ENCODE measurements around the gene KCNH8. TPM values are rescaled to one million over a fixed set of nuclear protein-coding genes. Genes with fewer than 3 reads are reported as not detected.
"Not testable (repeated sequence)": the region's sequence is repeated elsewhere in the genome, so short reads cannot be mapped to it uniquely, and the experiment has no call there.

Gene KCNH8
- 2.7 TPM for polyA plus RNA-seq (2013, experiment 1 of 4)
- 3.8 TPM for polyA plus RNA-seq (2013, experiment 2 of 4)
- 3.4 TPM for polyA plus RNA-seq (2013, experiment 3 of 4)
- 4.1 TPM for polyA plus RNA-seq (2013, experiment 4 of 4)

DNA sequence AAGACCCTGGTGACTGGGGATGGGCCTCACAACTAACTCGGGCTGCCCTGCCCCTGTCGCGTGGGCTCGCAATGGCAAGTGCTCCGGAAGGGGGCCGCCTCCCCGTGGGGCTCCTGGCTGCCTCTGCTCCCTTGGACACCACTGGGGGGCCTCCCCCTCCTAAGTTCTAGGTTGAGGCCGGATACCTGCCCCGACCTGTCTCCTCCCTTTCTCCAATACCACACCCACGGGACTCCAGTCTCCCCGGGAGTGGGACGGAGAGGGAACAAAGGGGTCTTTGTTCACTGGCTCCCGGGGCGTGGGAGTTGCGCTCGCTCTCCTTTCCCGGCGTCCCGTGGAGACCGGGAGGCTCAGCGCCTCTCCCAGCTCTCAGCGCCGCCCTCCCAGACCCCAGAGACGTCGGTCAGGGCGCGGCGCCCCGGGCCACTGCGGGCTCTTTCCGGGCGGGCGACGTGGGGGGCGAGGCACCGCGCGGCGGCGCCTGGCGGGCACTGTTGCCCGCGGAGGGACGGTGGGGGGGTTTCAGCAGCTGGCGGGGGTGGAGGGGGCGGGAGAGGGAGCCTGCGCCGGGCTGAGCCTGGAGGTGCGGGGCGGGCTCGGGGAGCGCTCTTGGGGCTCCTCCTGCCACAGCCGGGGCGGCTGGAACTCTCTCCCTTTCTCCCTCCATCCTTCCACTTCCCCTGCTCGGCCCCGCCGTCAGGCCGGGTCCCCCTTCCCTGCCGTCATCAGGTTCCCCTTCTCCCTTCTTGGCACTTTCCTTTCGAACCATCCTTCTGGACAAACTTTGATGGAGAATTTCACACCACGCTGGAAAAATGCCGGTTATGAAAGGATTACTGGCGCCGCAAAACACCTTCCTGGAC, at the start of gene KCNH8:
TSS of gene KCNH8 (plus strand) at position 606 of the 863 bp plus-strand sequence. CDS start at position 816, 210 bp downstream.
- Histone ChIP-seq H3K9me3 (ENCODE audit: control insufficient read depth, low read length) (no peaks in the 10 kb centered on the region), H3K27me3 (ENCODE audit: control insufficient read depth, insufficient read depth, low read length, poor library complexity, severe bottlenecking) (peaks cover 17% of the 10 kb centered on the region), H3K36me3 (ENCODE audit: control insufficient read depth, insufficient read depth, low read length) (no peaks in the 10 kb centered on the region), H3K4me1 (ENCODE audit: control insufficient read depth, insufficient read depth, low read length) (peaks cover 9% of the 10 kb centered on the region), H3K27ac (ENCODE audit: insufficient read depth, low read depth, low read length, poor library complexity, severe bottlenecking) (peak within 1 kb of the TSS; percentile 73), H3K4me3 (ENCODE audit: insufficient read depth, low read depth, low read length) (peak within 1 kb of the TSS; percentile 83)
- WGBS, 2 experiments, result 0% methylated on average over 64 of the region's 64 CpGs

DNA sequence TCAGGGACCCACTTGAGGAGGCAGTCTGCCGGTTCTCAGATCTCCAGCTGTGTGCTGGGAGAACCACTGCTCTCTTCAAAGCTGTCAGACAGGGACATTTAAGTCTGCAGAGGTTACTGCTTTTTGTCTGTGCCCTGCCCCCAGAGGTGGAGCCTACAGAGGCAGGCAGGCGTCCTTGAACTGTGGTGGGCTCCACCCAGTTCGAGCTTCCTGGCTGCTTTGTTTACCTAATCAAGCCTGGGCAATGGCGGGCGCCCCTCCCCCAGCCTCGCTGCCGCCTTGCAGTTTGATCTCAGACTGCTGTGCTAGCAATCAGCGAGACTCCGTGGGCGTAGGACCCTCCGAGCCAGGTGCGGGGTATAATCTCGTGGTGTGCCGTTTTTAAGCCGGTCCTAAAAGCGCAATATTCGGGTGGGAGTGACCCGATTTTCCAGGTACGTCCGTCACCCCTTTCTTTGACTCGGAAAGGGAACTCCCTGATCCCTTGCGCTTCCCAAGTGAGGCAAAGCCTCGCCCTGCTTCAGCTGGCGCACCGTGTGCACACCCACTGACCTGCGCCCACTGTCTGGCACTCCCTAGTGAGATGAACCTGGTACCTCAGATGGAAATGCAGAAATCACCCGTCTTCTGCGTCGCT, 45.5 kb upstream of the KCNH8 start:
- 52 to 58% methylated on average over 26 to 28 of the region's 29 CpGs for WGBS, 2 experiments
- H3K4me3 ChIP-seq (ENCODE audit: insufficient read depth, low read depth, low read length); H3K36me3 ChIP-seq (ENCODE audit: control insufficient read depth, insufficient read depth, low read length): not testable (repeated sequence)

DNA sequence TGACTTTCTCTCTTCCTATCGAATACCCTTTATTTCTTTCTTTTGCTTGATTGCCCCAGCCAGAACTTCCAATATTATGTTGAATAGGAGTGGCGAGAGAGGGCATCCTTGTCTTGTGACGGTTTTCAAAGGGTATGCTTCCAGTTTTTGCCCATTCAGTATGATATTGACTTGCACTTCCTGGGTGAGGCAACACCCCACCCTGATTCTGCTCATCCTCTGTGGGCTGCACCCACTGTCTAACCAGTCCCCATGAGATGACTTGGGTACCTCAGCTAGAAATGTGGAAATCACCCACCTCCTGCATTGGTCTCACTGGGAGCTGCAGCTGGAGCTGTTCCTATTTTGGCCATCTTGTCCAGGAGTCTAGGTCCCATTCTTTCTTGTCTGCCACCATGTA, 44.8 kb upstream of the KCNH8 start:
- Histone ChIP-seq H3K9me3 (ENCODE audit: control insufficient read depth, low read length) (no peaks in the 10 kb centered on the region), H3K4me3 (ENCODE audit: insufficient read depth, low read depth, low read length) (no peak overlapping the region), H3K36me3 (ENCODE audit: control insufficient read depth, insufficient read depth, low read length) (no peaks in the 10 kb centered on the region), H3K27ac (ENCODE audit: insufficient read depth, low read depth, low read length, poor library complexity, severe bottlenecking) (no peak overlapping the region), H3K4me1 (ENCODE audit: control insufficient read depth, insufficient read depth, low read length) (no peaks in the 10 kb centered on the region), H3K27me3 (ENCODE audit: control insufficient read depth, insufficient read depth, low read length, poor library complexity, severe bottlenecking) (no peaks in the 10 kb centered on the region)
- WGBS, 2 experiments, result 93 to 95% methylated on average over 3 of the region's 3 CpGs

More for the DNA sequence above, 45.5 kb upstream of the KCNH8 start:
- H3K27ac ChIP-seq (ENCODE audit: insufficient read depth, low read depth, low read length, poor library complexity, severe bottlenecking); H3K9me3 ChIP-seq (ENCODE audit: control insufficient read depth, low read length); H3K4me1 ChIP-seq (ENCODE audit: control insufficient read depth, insufficient read depth, low read length); H3K27me3 ChIP-seq (ENCODE audit: control insufficient read depth, insufficient read depth, low read length, poor library complexity, severe bottlenecking): not testable (repeated sequence)

DNA sequence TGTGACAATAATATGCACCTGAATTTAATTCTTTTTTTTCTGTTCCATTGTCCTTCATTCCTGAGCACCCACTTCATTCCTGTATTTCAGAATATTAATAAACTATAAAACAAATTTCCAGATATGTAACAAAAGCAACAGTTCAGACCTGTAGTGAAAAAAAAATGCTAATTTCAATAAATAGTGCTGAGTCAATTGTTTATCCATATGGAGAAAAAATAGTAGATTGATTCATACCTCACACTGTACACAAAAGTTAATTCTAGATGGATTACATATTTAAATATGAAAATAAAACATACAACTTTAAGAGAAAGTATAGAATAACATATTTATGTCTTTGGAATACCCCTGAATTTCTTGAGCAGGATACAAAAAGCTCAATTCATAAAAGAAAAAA, 43.9 kb upstream of the KCNH8 start:
- Histone ChIP-seq H3K27ac (ENCODE audit: insufficient read depth, low read depth, low read length, poor library complexity, severe bottlenecking) (no peak overlapping the region), H3K4me3 (ENCODE audit: insufficient read depth, low read depth, low read length) (no peak overlapping the region), H3K9me3 (ENCODE audit: control insufficient read depth, low read length) (no peaks in the 10 kb centered on the region), H3K4me1 (ENCODE audit: control insufficient read depth, insufficient read depth, low read length) (no peaks in the 10 kb centered on the region), H3K27me3 (ENCODE audit: control insufficient read depth, insufficient read depth, low read length, poor library complexity, severe bottlenecking) (no peaks in the 10 kb centered on the region), H3K36me3 (ENCODE audit: control insufficient read depth, insufficient read depth, low read length) (no peaks in the 10 kb centered on the region)

DNA sequence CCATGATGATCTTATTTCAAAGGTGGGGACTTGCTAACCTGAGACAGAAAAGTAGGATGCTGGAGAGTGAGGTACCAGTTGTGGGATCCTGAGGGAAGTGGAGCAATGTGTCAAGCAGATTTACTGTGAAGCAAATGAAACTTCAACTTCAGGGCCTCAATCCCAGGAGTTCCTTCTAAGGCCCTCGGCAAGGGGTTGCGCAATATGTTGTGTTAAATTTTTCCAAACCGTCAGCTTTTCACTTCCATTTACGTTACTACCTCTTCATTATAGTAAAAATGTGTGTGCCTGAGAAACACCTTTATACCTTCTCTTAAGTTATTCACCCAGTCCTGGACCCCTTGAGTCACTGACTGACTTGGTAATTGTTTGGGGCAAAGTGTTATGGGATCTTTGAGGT, 42.5 kb upstream of the KCNH8 start:
- Histone ChIP-seq H3K27me3 (ENCODE audit: control insufficient read depth, insufficient read depth, low read length, poor library complexity, severe bottlenecking) (no peaks in the 10 kb centered on the region), H3K36me3 (ENCODE audit: control insufficient read depth, insufficient read depth, low read length) (no peaks in the 10 kb centered on the region), H3K9me3 (ENCODE audit: control insufficient read depth, low read length) (no peaks in the 10 kb centered on the region), H3K4me1 (ENCODE audit: control insufficient read depth, insufficient read depth, low read length) (no peaks in the 10 kb centered on the region), H3K27ac (ENCODE audit: insufficient read depth, low read depth, low read length, poor library complexity, severe bottlenecking) (no peak overlapping the region), H3K4me3 (ENCODE audit: insufficient read depth, low read depth, low read length) (no peak overlapping the region)
- WGBS, 2 experiments, result 94 to 96% methylated on average over 2 to 4 of the region's 4 CpGs

DNA sequence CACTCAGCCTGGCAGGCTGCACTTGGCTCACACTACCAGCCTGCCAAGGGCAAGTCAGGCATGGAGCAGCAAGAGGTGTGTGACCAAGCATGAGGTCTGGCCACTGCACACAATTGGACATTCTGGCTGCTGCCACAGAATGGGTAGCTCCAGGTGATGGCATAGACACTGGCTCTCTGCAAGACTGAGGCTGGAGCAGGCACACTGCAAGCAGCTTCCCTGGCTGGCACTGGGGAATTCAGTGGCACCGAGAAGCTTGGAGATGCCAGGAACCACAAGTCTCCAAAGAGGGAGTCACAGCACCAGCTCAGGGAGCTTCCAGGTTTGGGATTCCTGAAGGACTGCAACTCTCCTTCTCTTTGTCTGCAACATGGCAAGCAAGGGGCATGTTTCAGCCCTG, 42.0 kb upstream of the KCNH8 start:
- H3K4me3 ChIP-seq (ENCODE audit: insufficient read depth, low read depth, low read length), result no peak overlapping the region
- H3K27me3 ChIP-seq (ENCODE audit: control insufficient read depth, insufficient read depth, low read length, poor library complexity, severe bottlenecking), result no peaks in the 10 kb centered on the region
- no peaks in the 10 kb centered on the region for H3K9me3 ChIP-seq (ENCODE audit: control insufficient read depth, low read length)
- H3K4me1 ChIP-seq (ENCODE audit: control insufficient read depth, insufficient read depth, low read length), result no peaks in the 10 kb centered on the region
- whole genome bisulfite sequencing, 2 experiments, result 93 to 94% methylated on average over 1 of the region's 1 CpG
- H3K36me3 ChIP-seq (ENCODE audit: control insufficient read depth, insufficient read depth, low read length), result no peaks in the 10 kb centered on the region
- no peak overlapping the region for H3K27ac ChIP-seq (ENCODE audit: insufficient read depth, low read depth, low read length, poor library complexity, severe bottlenecking)

DNA sequence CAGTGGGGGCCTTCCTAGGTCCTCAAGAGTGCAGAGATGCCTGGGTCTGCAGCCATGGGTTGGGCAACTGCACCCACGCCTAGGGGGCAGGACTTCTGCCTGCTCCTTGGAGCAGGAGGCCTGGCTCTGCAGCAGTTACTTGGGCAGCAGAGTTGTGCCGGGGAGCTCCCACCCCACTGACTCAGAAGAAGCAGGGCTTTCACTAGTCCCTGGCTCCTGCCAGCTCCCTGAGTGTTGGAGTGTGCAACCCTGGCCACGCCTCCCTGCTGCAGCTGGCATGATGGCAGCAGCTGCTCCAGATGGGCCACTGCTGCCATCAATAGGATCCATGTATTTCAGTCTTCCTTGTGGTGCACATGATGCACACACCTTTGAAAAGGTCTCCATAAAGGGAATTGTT, 40.6 kb upstream of the KCNH8 start:
- Histone ChIP-seq H3K4me3 (ENCODE audit: insufficient read depth, low read depth, low read length) (no peak overlapping the region), H3K36me3 (ENCODE audit: control insufficient read depth, insufficient read depth, low read length) (no peaks in the 10 kb centered on the region), H3K4me1 (ENCODE audit: control insufficient read depth, insufficient read depth, low read length) (no peaks in the 10 kb centered on the region), H3K27ac (ENCODE audit: insufficient read depth, low read depth, low read length, poor library complexity, severe bottlenecking) (no peak overlapping the region), H3K27me3 (ENCODE audit: control insufficient read depth, insufficient read depth, low read length, poor library complexity, severe bottlenecking) (no peaks in the 10 kb centered on the region), H3K9me3 (ENCODE audit: control insufficient read depth, low read length) (no peaks in the 10 kb centered on the region)
- WGBS, 2 experiments, result 91 to 97% methylated on average over 3 of the region's 3 CpGs

DNA sequence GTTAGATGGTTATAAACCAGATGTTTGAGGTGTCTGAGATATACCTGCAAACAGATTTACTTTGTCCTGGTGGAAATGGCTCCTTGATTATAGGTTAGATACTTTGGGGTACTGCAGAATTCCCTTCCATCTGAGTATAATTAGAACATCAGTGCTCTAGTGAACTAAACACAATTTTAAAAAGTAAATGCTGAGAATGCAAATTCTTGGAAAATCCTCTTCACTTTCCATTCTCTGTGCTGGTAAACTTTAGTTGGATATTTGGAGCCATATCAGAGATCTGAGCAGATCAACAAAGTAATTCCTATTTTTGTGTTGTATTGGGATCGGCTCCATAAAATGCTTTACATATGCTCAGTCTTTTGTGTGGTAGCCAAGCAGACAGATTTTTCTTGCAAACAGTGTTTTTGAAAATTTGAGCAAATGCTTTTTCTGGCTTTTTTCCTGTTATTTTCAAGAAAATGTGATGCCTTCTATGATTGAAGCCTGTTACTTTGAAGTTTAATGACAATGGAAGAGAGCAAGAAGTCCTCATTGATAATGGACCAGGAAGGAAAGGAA, 37.9 kb upstream of the KCNH8 start:
- Histone ChIP-seq H3K27ac (ENCODE audit: insufficient read depth, low read depth, low read length, poor library complexity, severe bottlenecking) (no peak overlapping the region), H3K9me3 (ENCODE audit: control insufficient read depth, low read length) (no peaks in the 10 kb centered on the region), H3K27me3 (ENCODE audit: control insufficient read depth, insufficient read depth, low read length, poor library complexity, severe bottlenecking) (no peaks in the 10 kb centered on the region), H3K36me3 (ENCODE audit: control insufficient read depth, insufficient read depth, low read length) (no peaks in the 10 kb centered on the region), H3K4me1 (ENCODE audit: control insufficient read depth, insufficient read depth, low read length) (no peaks in the 10 kb centered on the region), H3K4me3 (ENCODE audit: insufficient read depth, low read depth, low read length) (no peak overlapping the region)
- 80 to 100% methylated on average over 1 of the region's 1 CpG for WGBS, 2 experiments

DNA sequence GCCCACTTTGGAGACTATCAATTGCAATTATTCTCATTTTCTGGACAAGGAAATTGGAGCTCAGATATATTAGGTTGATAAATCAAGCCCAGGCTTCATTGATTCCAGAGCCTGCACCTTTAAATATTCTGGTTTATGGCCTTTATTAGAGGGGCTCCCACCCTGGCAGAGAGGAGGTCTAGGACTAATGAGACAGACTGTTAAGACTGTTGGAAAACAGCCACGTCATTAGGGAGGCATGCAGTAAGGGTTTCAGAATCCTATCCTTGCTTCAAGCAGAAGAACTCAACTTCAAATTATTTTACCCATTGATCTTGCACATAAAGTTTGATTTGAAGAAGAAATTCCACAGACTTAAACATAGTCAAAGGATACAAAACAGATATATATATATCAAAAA, 33.8 kb upstream of the KCNH8 start:
- no peaks in the 10 kb centered on the region for H3K36me3 ChIP-seq (ENCODE audit: control insufficient read depth, insufficient read depth, low read length)
- WGBS, 2 experiments, result 78 to 88% methylated on average over 1 of the region's 1 CpG
- no peak overlapping the region for H3K27ac ChIP-seq (ENCODE audit: insufficient read depth, low read depth, low read length, poor library complexity, severe bottlenecking)
- H3K9me3 ChIP-seq (ENCODE audit: control insufficient read depth, low read length), result no peaks in the 10 kb centered on the region
- no peaks in the 10 kb centered on the region for H3K27me3 ChIP-seq (ENCODE audit: control insufficient read depth, insufficient read depth, low read length, poor library complexity, severe bottlenecking)
- no peaks in the 10 kb centered on the region for H3K4me1 ChIP-seq (ENCODE audit: control insufficient read depth, insufficient read depth, low read length)
- no peak overlapping the region for H3K4me3 ChIP-seq (ENCODE audit: insufficient read depth, low read depth, low read length)

DNA sequence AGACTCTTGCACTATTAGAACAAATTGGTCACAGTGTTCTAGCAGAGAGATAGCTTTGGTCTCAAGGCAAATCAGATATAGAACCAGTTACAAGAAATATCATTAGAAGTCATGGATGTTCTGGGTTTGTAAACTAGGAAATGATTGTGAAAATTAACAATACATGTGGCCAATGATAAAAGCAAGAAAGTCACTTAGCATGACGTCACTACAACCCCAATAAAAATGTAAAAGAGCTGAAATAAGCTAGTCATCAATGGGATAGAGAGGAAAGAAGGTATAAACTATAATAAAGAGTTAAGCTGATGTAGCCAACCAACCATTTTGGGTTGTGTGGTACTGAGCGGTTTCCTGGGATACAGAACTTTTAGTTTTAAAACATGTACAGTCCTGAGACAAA, 32.1 kb upstream of the KCNH8 start:
- Histone ChIP-seq H3K4me1 (ENCODE audit: control insufficient read depth, insufficient read depth, low read length) (no peaks in the 10 kb centered on the region), H3K4me3 (ENCODE audit: insufficient read depth, low read depth, low read length) (no peak overlapping the region), H3K9me3 (ENCODE audit: control insufficient read depth, low read length) (no peaks in the 10 kb centered on the region), H3K27me3 (ENCODE audit: control insufficient read depth, insufficient read depth, low read length, poor library complexity, severe bottlenecking) (no peaks in the 10 kb centered on the region), H3K27ac (ENCODE audit: insufficient read depth, low read depth, low read length, poor library complexity, severe bottlenecking) (no peak overlapping the region), H3K36me3 (ENCODE audit: control insufficient read depth, insufficient read depth, low read length) (no peaks in the 10 kb centered on the region)
- 86 to 94% methylated on average over 1 to 2 of the region's 2 CpGs for WGBS, 2 experiments

All from ectodermal cell (in vitro differentiated cells).